GM21576 (cell line): ENCODE data around the gene CARD11.
"Not testable (repeated sequence)": the region's sequence is repeated elsewhere in the genome, so short reads cannot be mapped to it uniquely, and the experiment has no call there.

Experiments used
- ATAC-seq: cut with Tn5 transposase; IDR thresholded peaks from one replicate; pipeline ENCODE4 v1.9.1; 2021; ENCODE audit warnings: mild to moderate bottlenecking, moderate library complexity; ENCODE audit not compliant: unreplicated experiment

Gene CARD11

GRCh38 chr7:3065724-3066143, 22.1 kb upstream of the CARD11 start:
- ATAC-seq = peak; percentile 45

GRCh38 chr7:3064067-3064466, 20.4 kb upstream of the CARD11 start:
- ATAC-seq = no peak

GRCh38 chr7:3063016-3063753, 19.5 kb upstream of the CARD11 start:
- peak; percentile 88 for ATAC-seq

- no peak for ATAC-seq
Observed at GRCh38 chr7:3057066-3057420, 13.4 kb upstream of the CARD11 start.

GRCh38 chr7:3056234-3057065, 12.8 kb upstream of the CARD11 start:
- ATAC-seq = no peak

GRCh38 chr7:3055626-3056025, 12.0 kb upstream of the CARD11 start:
- ATAC-seq = no peak

- peak; percentile 75 for ATAC-seq
Observed at GRCh38 chr7:3042861-3043489, 692 bp downstream of the CARD11 start.

GRCh38 chr7:3041986-3042675, 1.5 kb downstream of the CARD11 start:
- no peak for ATAC-seq

- ATAC-seq = no peak
Observed at GRCh38 chr7:3039787-3040186, 3.9 kb downstream of the CARD11 start.

- not testable (repeated sequence) for ATAC-seq
Observed at GRCh38 chr7:3038011-3038410, 5.7 kb downstream of the CARD11 start.

- peak; percentile 36 for ATAC-seq
Observed at GRCh38 chr7:3037259-3037658, 6.4 kb downstream of the CARD11 start.

- ATAC-seq = no peak
Observed at GRCh38 chr7:3034591-3035150, 9.0 kb downstream of the CARD11 start.

GRCh38 chr7:3033581-3033980, 10.1 kb downstream of the CARD11 start:
- ATAC-seq = no peak

- ATAC-seq = no peak
Observed at GRCh38 chr7:3033136-3033535, 10.5 kb downstream of the CARD11 start.

GRCh38 chr7:3032256-3032655, 11.4 kb downstream of the CARD11 start:
- no peak for ATAC-seq

GRCh38 chr7:3029138-3029537, 14.5 kb downstream of the CARD11 start:
- ATAC-seq = no peak

- ATAC-seq = no peak
Observed at GRCh38 chr7:3028758-3029093, 14.9 kb downstream of the CARD11 start.

- ATAC-seq = no peak
Observed at GRCh38 chr7:3028071-3028757, 15.5 kb downstream of the CARD11 start.

GRCh38 chr7:3027005-3027845, 16.4 kb downstream of the CARD11 start:
- ATAC-seq = no peak

- no peak for ATAC-seq
Observed at GRCh38 chr7:3025616-3026015, 18.1 kb downstream of the CARD11 start.
